Astrocyte (in vitro differentiated cells and primary cell): Measurements from ENCODE around the gene SRBD1.

Source experiments
- CTCF ChIP-seq: IDR thresholded peaks from 2 replicates; pipeline ENCODE4 v1.5.1; 2011; ENCODE audit warnings: low read depth, mild to moderate bottlenecking, inconsistent platforms, low read length, moderate library complexity; ENCODE audit not compliant: insufficient read depth
- EZH2 ChIP-seq: IDR thresholded peaks from 2 replicates; pipeline ENCODE4 v1.6.1; 2012; ENCODE audit warnings: mild to moderate bottlenecking, low read length, inconsistent platforms; ENCODE audit not compliant: insufficient read depth

DNA sequence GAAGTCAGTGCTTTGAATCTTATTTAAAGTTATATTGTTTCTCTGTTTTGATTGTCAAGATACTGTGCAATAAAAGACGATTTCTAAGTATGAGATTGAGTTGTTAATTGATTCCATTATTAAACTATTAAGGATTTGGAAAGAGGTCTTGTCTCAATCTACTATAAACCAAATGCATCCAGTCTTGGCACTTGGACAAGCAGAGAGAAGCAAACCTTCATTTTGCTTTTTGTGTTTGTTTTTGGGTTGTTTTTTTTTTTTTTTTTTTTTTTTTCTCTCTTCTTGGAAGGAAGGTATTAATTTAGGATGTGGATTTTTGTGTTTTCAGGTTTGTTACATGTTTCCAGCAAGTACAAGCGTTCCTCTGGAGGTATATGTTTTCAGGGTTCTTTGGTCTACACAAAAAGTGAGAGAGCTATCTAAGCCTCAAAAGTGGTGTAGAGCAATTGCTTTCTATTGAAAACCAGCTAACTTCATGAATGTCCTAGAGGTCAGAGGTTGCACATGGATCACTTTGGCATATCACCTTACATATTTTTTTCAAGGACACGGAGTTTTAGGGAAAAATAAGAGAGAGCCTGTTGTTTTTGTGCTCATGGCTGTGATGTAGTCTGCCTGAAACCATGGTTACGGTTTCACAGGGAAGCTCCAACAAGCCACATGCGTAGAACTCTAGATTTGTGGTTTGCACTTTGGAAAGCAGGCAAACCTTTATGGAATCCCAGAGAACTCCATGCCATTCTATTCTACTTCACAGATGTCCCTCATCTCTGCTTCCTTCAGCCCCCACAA is 42.3 kb upstream of the SRBD1 start:
- TF ChIP-seq CTCF (no peak), EZH2 (no peak)
